HG03457 (cell line): Measurements from ENCODE around the gene CANX.
"Not testable (repeated sequence)": the region's sequence is repeated elsewhere in the genome, so short reads cannot be mapped to it uniquely, and the experiment has no call there.

Experiments
- ATAC-seq: cut with Tn5 transposase; IDR thresholded peaks from one replicate; pipeline ENCODE4 v1.9.1; 2021; ENCODE audit warnings: moderate number of reproducible peaks; ENCODE audit not compliant: unreplicated experiment

Gene CANX

GRCh38 chr5:179698935-179699615 lies at the start of gene CANX:
TSS of gene CANX (plus strand) at chr5:179698967. CDS start at chr5:179705682, 6,715 bp downstream.
- no peak for ATAC-seq

DNA sequence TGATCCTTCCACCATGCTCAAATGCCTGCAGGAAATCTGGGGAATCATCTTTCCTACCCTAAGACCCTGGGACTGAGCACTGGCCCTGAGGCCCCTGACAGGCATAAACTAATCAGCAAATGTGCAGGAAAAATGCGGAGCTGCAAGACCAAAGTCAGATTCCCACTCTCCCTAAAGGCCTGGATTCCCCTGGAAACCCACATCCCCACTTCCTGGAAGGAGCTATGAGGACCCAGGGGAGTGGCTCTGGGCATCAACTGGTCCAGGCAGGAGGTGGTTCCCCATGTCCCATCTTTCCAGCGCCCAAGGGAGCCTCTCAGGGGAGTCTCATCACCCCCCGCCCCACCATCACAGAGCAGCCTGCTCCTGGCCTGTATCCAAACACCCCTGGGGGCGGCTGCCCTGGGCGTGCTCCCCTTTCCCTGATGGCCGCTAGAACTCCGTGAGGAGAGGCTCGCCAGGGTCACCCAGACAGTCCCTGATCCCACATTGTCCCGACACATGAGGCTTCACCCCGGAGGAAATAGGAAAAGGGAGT lies 49.5 kb upstream of the CANX start:
- not testable (repeated sequence) for ATAC-seq

- ATAC-seq: not testable (repeated sequence)
Measured at GRCh38 chr5:179650245-179650644, 48.5 kb upstream of the CANX start.

- ATAC-seq: not testable (repeated sequence)
Measured at GRCh38 chr5:179653135-179653534, 45.6 kb upstream of the CANX start.

GRCh38 chr5:179657302-179658178 lies 41.2 kb upstream of the CANX start:
- peak; percentile 82 for ATAC-seq

- ATAC-seq: peak; percentile 54
Measured at GRCh38 chr5:179658179-179658856, 40.4 kb upstream of the CANX start.

- ATAC-seq: not testable (repeated sequence)
Measured at GRCh38 chr5:179661647-179662046, 37.1 kb upstream of the CANX start.

GRCh38 chr5:179668391-179668790 lies 30.4 kb upstream of the CANX start:
- ATAC-seq: no peak

DNA sequence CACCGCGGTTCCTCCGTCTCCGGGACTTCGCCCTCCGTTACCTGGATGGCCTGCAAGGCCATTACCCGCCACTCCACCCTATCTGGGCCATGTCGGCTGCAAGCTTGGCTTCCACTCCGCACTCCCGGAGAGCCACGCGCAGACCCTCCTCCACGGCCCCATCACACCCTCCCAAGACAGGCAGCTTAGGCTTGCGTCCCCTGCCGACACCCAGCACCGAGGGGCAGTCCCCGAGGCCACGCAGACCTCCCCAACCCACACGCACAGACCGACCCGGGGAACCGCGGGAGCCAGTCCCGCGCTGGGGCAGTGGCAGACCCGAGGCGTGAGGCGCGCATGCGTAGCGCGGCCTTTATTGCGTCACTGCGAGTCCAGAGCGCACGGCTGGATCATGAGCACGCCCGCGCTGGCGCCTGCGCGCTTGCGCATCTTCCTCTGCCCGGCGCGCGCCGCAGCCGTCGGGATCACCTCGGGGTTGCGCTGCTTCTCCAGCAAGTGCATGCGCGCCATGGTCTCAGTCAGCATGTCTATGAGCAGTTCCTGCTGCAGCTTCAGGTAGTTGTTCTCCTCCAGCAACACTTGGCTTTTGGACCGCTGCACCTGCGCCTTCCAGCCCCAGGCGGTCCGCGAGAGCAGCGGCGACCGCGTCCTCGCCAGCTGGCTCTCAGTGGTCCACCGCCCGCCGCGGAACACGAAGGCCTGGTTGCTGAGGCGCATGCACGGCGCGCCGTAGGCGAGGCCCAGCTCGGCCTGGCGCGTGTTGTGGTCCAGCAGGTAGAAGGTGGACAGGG lies 20.3 kb upstream of the CANX start:
- peak; percentile 87 for ATAC-seq

DNA sequence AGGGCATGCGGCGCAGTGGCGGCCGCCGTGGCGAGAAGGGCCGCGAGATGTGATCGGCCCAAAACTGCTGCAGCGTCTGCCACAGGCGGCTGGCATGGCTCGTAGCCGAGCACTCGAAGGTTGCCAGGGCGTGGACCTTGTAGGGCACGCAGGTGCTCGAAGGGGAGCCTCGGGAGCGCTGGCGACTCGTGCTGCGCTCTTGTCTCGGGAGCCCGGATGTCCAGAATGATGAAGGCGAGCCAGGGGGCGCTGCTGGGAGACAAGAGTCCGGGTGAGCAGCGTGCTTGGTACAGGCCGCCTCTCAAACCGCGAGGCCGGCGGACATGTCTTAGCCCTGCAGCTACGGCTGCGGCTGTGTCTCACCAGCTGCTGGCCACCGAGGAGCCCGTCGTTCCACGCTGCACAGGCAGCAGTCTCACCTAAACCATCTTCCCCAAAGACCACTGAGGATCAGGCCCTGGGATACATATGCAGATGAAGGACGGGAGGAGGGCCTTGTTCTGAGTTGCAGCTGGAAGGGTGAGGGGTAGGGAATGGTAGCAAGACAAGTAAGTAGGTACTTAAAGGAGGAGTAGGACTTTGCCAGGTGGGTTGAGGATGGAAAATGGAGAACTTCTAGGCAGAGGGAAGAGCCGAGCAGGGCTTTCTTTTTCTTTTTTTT lies 19.6 kb upstream of the CANX start:
- peak; percentile 19 for ATAC-seq

GRCh38 chr5:179680014-179680779 lies 18.6 kb upstream of the CANX start:
- ATAC-seq: no peak

- ATAC-seq: no peak
Measured at GRCh38 chr5:179680780-179681401, 17.9 kb upstream of the CANX start, which contains the start of gene CBY3. TSS of gene CBY3 (minus strand) at chr5:179681034. CDS start at chr5:179680918, 116 bp downstream.

DNA sequence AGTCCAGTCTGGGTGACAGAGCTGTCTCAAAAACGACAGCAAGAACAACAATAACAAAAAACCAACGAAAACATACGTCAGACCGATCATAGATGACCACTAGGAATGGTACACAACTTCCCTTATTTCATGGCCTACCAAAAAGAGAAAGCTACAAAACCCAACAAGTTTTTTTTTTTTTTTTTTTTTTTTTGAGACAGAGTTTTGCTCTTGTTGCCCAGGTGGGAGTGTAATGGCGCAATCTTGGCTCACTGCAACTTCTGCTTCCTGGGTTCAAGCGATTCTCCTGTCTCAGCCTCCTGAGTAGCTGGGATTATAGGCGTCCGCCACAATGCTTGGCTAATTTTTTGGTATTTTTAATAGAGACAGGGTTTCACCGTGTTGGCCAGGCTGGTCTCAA lies 9.6 kb upstream of the CANX start:
- ATAC-seq: not testable (repeated sequence)

- no peak for ATAC-seq
Measured at GRCh38 chr5:179694561-179694960, 4.2 kb upstream of the CANX start.

DNA sequence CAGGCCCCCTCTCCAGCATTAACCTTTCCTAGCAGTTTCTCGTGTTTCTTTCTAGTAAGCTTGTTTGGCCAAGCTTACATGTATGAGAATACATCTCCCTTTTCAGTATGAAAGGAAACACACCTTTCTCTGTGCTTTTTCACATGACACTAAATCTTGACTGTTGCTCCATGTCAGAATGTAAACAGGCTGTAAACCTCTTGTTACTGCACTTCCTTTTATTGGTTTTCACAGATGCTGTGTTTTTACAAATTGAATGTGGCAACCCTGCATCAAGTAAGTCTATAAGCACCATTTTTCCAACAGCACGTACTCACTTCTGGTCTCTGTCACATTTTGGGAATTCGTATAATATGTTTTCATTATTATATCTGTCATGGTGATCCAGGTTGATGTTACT lies 2.2 kb upstream of the CANX start:
- ATAC-seq: no peak

- ATAC-seq: no peak
Measured at GRCh38 chr5:179697108-179697507, 1.7 kb upstream of the CANX start.

GRCh38 chr5:179697543-179697942 lies 1.2 kb upstream of the CANX start:
- not testable (repeated sequence) for ATAC-seq
